Measurements from ENCODE around the gene LEKR1. TPM values are rescaled to one million over a fixed set of nuclear protein-coding genes. Genes with fewer than 3 reads are reported as not detected.

Gene LEKR1
- total RNA-seq, 4 donors from 2014 or later: 0.22 to 1.3 (median 0.34) TPM; not detected in 1

DNA sequence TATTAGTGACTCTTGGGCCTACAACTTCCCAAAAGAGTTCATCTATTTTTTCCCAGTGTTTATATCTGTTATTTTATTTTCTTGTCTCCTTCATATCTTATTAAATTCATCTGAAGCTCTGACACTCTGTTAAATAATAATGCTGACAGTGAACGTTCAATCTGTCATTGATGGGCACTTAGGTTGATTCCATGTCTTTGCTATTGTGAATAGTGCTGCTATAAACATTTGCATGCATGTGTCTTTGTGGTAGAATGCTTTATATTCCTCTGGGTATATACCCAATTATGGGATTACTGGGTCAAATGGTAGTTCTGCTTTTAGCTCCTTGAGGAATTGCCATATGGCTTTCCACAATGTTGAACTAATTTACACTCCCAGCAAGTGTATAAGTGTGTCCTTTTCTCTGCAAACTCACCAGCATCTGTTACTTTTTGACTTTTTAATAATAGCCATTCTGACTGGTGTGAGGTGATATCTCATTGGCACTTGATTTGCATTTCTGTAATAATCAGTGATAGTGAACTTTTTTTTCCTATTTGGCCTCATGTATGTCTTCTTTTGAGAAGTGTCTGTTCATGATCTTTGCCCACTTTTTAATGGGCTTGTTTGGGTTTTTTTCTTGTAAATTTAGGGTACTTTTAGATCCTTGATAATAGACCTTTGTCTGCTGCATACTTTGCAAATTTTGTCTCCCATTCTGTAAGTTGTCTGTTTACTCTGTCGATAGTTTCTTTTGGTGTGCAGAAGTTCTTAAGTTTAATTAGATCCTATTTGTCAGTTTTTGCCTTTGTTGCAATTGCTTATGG lies 122.5 kb downstream of the LEKR1 start:
- TF ChIP-seq, protein P1, sequence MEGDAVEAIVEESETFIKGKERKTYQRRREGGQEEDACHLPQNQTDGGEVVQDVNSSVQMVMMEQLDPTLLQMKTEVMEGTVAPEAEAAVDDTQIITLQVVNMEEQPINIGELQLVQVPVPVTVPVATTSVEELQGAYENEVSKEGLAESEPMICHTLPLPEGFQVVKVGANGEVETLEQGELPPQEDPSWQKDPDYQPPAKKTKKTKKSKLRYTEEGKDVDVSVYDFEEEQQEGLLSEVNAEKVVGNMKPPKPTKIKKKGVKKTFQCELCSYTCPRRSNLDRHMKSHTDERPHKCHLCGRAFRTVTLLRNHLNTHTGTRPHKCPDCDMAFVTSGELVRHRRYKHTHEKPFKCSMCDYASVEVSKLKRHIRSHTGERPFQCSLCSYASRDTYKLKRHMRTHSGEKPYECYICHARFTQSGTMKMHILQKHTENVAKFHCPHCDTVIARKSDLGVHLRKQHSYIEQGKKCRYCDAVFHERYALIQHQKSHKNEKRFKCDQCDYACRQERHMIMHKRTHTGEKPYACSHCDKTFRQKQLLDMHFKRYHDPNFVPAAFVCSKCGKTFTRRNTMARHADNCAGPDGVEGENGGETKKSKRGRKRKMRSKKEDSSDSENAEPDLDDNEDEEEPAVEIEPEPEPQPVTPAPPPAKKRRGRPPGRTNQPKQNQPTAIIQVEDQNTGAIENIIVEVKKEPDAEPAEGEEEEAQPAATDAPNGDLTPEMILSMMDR (IDR thresholded peaks at IDR 0.05; ENCODE audit: low read depth): no peak

DNA sequence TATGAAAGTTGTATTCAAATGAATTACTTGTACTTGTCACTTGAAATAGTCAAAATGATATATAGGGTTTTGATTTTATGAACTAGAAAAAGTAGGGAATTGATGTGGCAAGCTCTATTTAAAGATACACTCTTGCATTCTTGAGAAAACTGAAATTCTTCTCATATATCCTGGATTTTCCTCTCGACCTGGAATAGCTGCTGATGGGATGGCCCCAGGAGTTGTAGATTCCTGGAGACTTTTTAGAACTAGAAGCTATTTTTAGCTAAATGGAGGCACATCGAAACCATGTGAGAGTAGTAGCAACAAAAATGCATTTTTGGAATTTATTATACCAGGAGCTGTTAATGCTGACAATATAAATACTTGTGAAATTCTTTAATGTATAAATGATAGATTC lies 125.9 kb downstream of the LEKR1 start:
- TF ChIP-seq, protein P1 (IDR thresholded peaks at IDR 0.05; ENCODE audit: low read depth): no peak

DNA sequence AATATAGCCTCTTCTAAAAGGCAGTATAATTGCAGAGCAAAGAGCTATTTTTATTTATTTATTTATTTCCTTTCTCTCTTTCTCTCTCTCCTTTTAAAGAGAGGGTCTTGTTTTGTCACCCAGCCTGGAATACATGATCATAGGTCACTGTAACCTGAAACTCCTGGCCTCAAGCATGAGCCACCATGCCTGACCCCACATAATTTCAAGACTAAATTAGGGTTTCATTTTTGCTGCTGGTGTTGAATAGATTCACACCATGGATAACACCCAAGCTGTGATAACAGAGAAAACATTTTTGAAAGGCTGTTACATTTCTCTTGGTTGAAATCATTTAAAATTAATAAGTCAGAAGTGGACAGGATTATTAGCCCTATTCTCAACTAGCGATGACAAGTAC lies 131.6 kb downstream of the LEKR1 start:
- TF ChIP-seq, protein P1 (IDR thresholded peaks at IDR 0.05; ENCODE audit: low read depth): no peak

DNA sequence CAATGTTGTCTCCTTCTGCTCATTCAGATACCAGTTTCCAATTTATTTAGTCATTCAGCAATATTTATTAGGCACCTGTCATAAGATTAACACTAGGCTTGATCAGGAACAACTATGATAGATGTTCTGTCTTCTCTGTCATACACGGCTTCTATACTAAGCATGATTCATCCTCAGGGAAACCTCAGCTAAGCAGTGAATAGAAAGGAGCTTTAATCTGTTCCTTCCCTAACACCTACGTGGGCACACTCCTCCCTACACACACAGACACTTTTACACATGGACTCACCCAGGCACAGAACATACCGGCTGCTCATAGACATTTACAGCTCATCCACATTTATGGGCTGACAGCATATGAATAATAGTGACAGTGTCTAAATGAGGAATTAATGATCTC lies 136.9 kb downstream of the LEKR1 start:
- TF ChIP-seq, protein P1 (IDR thresholded peaks at IDR 0.05; ENCODE audit: low read depth): no peak

DNA sequence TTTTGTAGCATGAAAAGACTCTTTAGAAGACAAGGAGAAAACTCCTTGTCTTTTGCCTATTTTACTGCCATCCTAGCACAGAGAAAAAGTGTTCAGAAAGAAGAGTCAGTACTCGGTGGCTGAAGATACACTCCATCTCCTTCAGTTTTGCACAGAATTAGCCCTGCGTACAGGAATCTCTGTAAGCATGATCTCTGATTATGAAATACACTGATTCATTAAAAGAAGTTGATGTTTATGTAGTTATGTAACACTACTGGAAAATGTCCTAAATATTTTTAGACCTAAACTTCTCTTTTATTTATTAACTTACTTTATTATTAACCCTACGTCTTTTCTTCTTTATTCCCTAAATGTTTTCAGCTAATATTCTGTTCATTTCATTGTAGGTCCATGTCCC lies 138.4 kb downstream of the LEKR1 start:
- TF ChIP-seq, protein P1 (IDR thresholded peaks at IDR 0.05; ENCODE audit: low read depth): no peak

DNA sequence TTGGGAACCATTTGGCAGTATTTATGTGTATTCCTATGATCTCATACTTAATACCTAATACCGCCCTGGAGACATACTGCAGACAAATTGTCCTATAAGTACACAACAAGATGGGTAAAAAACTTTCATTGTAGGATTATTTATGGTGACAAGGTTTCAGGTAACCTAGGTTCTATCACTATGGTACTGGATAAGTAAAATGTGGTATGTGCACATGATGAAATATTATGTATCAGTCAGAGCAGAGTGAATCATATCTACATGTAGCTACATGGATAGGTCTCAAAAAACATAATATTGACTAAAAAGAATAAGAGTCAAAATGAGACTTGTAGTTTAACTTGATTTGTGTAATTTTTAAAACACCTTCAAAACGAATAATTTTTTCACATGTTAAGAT lies 147.8 kb downstream of the LEKR1 start:
- TF ChIP-seq, protein P1 (IDR thresholded peaks at IDR 0.05; ENCODE audit: low read depth): no peak

DNA sequence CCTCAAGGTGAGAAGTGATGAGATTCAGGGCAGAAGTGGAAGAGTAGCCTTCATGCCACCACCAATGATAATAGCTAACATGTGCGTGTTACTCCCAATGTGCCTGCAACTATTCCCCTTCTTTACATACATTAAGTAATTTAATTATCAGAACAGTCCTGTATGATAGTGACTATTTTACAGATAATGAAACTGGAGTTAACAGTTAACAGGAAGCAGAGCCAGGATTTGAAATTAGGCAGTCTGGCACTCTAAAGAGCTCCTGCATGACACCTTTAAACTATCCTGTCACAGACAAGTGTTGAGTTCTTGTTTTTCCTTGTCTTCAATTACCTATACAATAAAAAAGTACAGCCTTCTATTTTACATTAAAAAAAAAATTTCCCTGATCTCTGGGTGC lies 148.8 kb downstream of the LEKR1 start:
- TF ChIP-seq, protein P1 (IDR thresholded peaks at IDR 0.05; ENCODE audit: low read depth): no peak
